Liver (tissue), 3 donors: ENCODE results near the gene SMAD6.

Experiments
- EGR1 ChIP-seq, 2 donors: IDR thresholded peaks; 2 replicates each; pipeline ENCODE4 v1.6.1; 2016 to 2018; ENCODE audit warnings: antibody characterized with exemption in 2 of 2, low read depth in 2 of 2
- GABPA ChIP-seq, 2 donors: IDR thresholded peaks in 1 of 2; conservative IDR thresholded peaks in 1 of 2; 2 replicates each; pipeline ENCODE4 v1.6.1; 2016; ENCODE audit warnings: antibody characterized with exemption in 2 of 2, mild to moderate bottlenecking in 1 of 2, moderate library complexity in 1 of 2
- JUND ChIP-seq, 2 donors: IDR thresholded peaks; 2 replicates each; pipeline ENCODE4 v1.6.1; 2016; ENCODE audit warnings: antibody characterized with exemption in 2 of 2
- NR2F2 ChIP-seq: IDR thresholded peaks from 2 replicates; pipeline ENCODE4 v1.6.1; 2016; ENCODE audit warnings: antibody characterized with exemption
- RAD21 ChIP-seq, 2 donors: IDR thresholded peaks; 2 replicates each; pipeline ENCODE4 v1.6.1; 2016; ENCODE audit warnings: antibody characterized with exemption in 2 of 2, mild to moderate bottlenecking in 2 of 2
- RXRA ChIP-seq, 2 donors: IDR thresholded peaks; 2 replicates each; pipeline ENCODE4 v1.6.1; 2017 to 2018; ENCODE audit warnings: antibody characterized with exemption in 2 of 2, mild to moderate bottlenecking in 1 of 2
- SP1 ChIP-seq: IDR thresholded peaks from 2 replicates; pipeline ENCODE4 v1.6.1; 2018; ENCODE audit warnings: antibody characterized with exemption, mild to moderate bottlenecking
- TAF1 ChIP-seq: conservative IDR thresholded peaks from 2 replicates; pipeline ENCODE4 v1.6.1; 2016; ENCODE audit warnings: antibody characterized with exemption, mild to moderate bottlenecking
- YY1 ChIP-seq: IDR thresholded peaks from 2 replicates; pipeline ENCODE4 v1.6.1; 2016; ENCODE audit warnings: antibody characterized with exemption, mild to moderate bottlenecking
- TF ChIP-seq, protein P1 (sequence below): fragments of 150-350 bp; IDR thresholded peaks from 2 replicates; pipeline ENCODE4 v1.5.1; 2017; ENCODE audit warnings: improper control_type of control experiment, low read depth, low read length; ENCODE audit not compliant: missing input control
- TF ChIP-seq, protein P2 (sequence below): IDR thresholded peaks from 2 replicates; pipeline ENCODE4 v1.6.1; 2016; ENCODE audit warnings: antibody characterized with exemption
- TF ChIP-seq, protein P3 (sequence below): IDR thresholded peaks from 2 replicates; pipeline ENCODE4 v1.6.1; 2016; ENCODE audit warnings: antibody characterized with exemption
- TF ChIP-seq, protein P4 (sequence below): IDR thresholded peaks from 2 replicates; pipeline ENCODE4 v1.6.1; 2016; ENCODE audit warnings: antibody characterized with exemption, mild to moderate bottlenecking
- TF ChIP-seq, protein P5 (sequence below): IDR thresholded peaks from 2 replicates; pipeline ENCODE4 v1.6.1; 2016; ENCODE audit warnings: antibody characterized with exemption
- donor health status: healthy.
- donor health status: healthy.

DNA sequence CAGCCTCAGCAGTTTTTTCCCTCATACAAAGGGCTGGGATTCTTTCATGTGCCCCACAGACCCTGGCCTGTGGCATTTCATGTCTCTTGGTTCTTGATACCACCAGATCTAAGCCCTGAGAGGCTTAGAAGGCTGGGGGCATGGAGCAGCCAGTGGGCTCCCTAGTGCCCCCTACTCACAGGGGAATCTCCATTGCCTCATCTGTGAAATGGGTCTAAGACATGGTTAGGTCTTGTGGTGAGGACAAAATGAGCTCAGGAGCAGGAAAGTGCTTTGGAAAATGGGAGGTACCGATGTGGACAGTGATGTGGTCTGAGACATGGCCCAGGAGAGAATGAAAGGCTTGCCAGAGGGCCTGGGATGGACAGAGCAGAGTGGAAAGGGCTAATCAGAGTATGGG, 94.3 kb downstream of the SMAD6 start:
- TF ChIP-seq JUND (IDR thresholded peaks at IDR 0.05) (no peak), SP1 (no peak), TAF1 (no peak), RXRA (IDR thresholded peaks at IDR 0.05) (no peak), YY1 (no peak), GABPA (IDR thresholded peaks at IDR 0.05 in 1 of 2, conservative IDR thresholded peaks at IDR 0.05 in 1 of 2) (no peak), RAD21 (IDR thresholded peaks at IDR 0.05) (no peak), EGR1 (IDR thresholded peaks at IDR 0.05; ENCODE audit: low read depth in 2 of 2) (no peak), NR2F2 (no peak)
- TF ChIP-seq, protein P1, sequence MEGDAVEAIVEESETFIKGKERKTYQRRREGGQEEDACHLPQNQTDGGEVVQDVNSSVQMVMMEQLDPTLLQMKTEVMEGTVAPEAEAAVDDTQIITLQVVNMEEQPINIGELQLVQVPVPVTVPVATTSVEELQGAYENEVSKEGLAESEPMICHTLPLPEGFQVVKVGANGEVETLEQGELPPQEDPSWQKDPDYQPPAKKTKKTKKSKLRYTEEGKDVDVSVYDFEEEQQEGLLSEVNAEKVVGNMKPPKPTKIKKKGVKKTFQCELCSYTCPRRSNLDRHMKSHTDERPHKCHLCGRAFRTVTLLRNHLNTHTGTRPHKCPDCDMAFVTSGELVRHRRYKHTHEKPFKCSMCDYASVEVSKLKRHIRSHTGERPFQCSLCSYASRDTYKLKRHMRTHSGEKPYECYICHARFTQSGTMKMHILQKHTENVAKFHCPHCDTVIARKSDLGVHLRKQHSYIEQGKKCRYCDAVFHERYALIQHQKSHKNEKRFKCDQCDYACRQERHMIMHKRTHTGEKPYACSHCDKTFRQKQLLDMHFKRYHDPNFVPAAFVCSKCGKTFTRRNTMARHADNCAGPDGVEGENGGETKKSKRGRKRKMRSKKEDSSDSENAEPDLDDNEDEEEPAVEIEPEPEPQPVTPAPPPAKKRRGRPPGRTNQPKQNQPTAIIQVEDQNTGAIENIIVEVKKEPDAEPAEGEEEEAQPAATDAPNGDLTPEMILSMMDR, result no peak
- TF ChIP-seq, protein P2, sequence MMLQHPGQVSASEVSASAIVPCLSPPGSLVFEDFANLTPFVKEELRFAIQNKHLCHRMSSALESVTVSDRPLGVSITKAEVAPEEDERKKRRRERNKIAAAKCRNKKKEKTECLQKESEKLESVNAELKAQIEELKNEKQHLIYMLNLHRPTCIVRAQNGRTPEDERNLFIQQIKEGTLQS, result no peak
- TF ChIP-seq, protein P3, sequence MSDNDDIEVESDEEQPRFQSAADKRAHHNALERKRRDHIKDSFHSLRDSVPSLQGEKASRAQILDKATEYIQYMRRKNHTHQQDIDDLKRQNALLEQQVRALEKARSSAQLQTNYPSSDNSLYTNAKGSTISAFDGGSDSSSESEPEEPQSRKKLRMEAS, result no peak
- TF ChIP-seq, protein P4, sequence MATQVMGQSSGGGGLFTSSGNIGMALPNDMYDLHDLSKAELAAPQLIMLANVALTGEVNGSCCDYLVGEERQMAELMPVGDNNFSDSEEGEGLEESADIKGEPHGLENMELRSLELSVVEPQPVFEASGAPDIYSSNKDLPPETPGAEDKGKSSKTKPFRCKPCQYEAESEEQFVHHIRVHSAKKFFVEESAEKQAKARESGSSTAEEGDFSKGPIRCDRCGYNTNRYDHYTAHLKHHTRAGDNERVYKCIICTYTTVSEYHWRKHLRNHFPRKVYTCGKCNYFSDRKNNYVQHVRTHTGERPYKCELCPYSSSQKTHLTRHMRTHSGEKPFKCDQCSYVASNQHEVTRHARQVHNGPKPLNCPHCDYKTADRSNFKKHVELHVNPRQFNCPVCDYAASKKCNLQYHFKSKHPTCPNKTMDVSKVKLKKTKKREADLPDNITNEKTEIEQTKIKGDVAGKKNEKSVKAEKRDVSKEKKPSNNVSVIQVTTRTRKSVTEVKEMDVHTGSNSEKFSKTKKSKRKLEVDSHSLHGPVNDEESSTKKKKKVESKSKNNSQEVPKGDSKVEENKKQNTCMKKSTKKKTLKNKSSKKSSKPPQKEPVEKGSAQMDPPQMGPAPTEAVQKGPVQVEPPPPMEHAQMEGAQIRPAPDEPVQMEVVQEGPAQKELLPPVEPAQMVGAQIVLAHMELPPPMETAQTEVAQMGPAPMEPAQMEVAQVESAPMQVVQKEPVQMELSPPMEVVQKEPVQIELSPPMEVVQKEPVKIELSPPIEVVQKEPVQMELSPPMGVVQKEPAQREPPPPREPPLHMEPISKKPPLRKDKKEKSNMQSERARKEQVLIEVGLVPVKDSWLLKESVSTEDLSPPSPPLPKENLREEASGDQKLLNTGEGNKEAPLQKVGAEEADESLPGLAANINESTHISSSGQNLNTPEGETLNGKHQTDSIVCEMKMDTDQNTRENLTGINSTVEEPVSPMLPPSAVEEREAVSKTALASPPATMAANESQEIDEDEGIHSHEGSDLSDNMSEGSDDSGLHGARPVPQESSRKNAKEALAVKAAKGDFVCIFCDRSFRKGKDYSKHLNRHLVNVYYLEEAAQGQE, result no peak
- TF ChIP-seq, protein P5, sequence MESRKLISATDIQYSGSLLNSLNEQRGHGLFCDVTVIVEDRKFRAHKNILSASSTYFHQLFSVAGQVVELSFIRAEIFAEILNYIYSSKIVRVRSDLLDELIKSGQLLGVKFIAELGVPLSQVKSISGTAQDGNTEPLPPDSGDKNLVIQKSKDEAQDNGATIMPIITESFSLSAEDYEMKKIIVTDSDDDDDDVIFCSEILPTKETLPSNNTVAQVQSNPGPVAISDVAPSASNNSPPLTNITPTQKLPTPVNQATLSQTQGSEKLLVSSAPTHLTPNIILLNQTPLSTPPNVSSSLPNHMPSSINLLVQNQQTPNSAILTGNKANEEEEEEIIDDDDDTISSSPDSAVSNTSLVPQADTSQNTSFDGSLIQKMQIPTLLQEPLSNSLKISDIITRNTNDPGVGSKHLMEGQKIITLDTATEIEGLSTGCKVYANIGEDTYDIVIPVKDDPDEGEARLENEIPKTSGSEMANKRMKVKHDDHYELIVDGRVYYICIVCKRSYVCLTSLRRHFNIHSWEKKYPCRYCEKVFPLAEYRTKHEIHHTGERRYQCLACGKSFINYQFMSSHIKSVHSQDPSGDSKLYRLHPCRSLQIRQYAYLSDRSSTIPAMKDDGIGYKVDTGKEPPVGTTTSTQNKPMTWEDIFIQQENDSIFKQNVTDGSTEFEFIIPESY, result no peak
